GM10266 (cell line): ENCODE results near the gene KCNC1.

ENCODE experiments used
- DNase-seq: peaks from one replicate; pipeline ENCODE4 v3.0.0; 2012; ENCODE audit errors: extremely low spot score
- CTCF ChIP-seq: IDR thresholded peaks from 2 replicates; pipeline ENCODE4 v1.5.1; 2012; ENCODE audit warnings: mild to moderate bottlenecking, low read depth; ENCODE audit not compliant: control insufficient read depth, insufficient read depth; ENCODE audit errors: missing control alignments

Gene KCNC1

GRCh38 chr11:17798253-17798652 is 63.7 kb downstream of the KCNC1 start:
- DNase-seq: no peak
- TF ChIP-seq CTCF: no peak

- DNase-seq: no peak
- TF ChIP-seq CTCF: no peak
These were observed 64.1 kb downstream of the KCNC1 start for GRCh38 chr11:17798716-17799115.

- no peak for TF ChIP-seq CTCF
These were observed 64.6 kb downstream of the KCNC1 start for GRCh38 chr11:17799147-17799546.

GRCh38 chr11:17801166-17801565 is 66.6 kb downstream of the KCNC1 start:
- no peak for TF ChIP-seq CTCF
- no peak for DNase-seq

More at GRCh38 chr11:17799147-17799546, 64.6 kb downstream of the KCNC1 start:
- DNase-seq: no peak

GRCh38 chr11:17802491-17802890 is 67.9 kb downstream of the KCNC1 start:
- DNase-seq: no peak
- TF ChIP-seq CTCF: no peak

GRCh38 chr11:17803754-17804334 is 69.3 kb downstream of the KCNC1 start:
- DNase-seq: no peak
- no peak for TF ChIP-seq CTCF

- no peak for TF ChIP-seq CTCF
These were observed 70.5 kb downstream of the KCNC1 start for GRCh38 chr11:17805043-17805442.

More at GRCh38 chr11:17805043-17805442, 70.5 kb downstream of the KCNC1 start:
- no peak for DNase-seq
